GM23248 (cell line): Measurements from ENCODE around the gene ULBP2. TPM values are rescaled to one million over a fixed set of nuclear protein-coding genes. Genes with fewer than 3 reads are reported as not detected.
A peak's percentile ranks its signal among the peaks of the same experiment; 100 is the strongest.
"Not testable (repeated sequence)": the region's sequence is repeated elsewhere in the genome, so short reads cannot be mapped to it uniquely, and the experiment has no call there.

ENCODE experiments used
- DNase-seq: peaks from one replicate; pipeline ENCODE4 v3.0.0-alpha.2; 2015
- H2AFZ ChIP-seq: fragments of 200-600 bp; sonication (generic); 2 replicates; pipeline ENCODE4 v1.6.1; 2016; ENCODE audit warnings: antibody characterized with exemption
- H3F3A ChIP-seq: fragments of 200-600 bp; sonication (generic); 2 replicates; pipeline ENCODE4 v1.6.1; 2016; ENCODE audit warnings: mild to moderate bottlenecking, antibody characterized with exemption, mixed run types; ENCODE audit not compliant: insufficient read depth
- H3K27ac ChIP-seq: fragments of 200-600 bp; sonication (generic); 2 replicates; pipeline ENCODE4 v1.5.1; 2016; ENCODE audit warnings: mild to moderate bottlenecking
- H3K27me3 ChIP-seq: fragments of 200-600 bp; sonication (generic); replicated peaks from 2 replicates; pipeline ENCODE4 v1.6.1; 2016; ENCODE audit warnings: mild to moderate bottlenecking; ENCODE audit not compliant: insufficient read depth
- H3K36me3 ChIP-seq: fragments of 200-600 bp; sonication (generic); 2 replicates; pipeline ENCODE4 v1.6.1; 2016; ENCODE audit warnings: low read depth, mild to moderate bottlenecking
- H3K4me1 ChIP-seq: fragments of 200-600 bp; sonication (generic); 2 replicates; pipeline ENCODE4 v1.6.1; 2016; ENCODE audit warnings: mild to moderate bottlenecking; ENCODE audit not compliant: insufficient read depth
- H3K4me2 ChIP-seq: fragments of 200-600 bp; sonication (generic); one replicate; pipeline ENCODE4 v1.6.1; 2016; ENCODE audit warnings: mild to moderate bottlenecking; ENCODE audit not compliant: unreplicated experiment
- H3K4me3 ChIP-seq: fragments of 200-600 bp; sonication (generic); 2 replicates; pipeline ENCODE4 v1.5.1; 2016; ENCODE audit warnings: mild to moderate bottlenecking
- H3K79me2 ChIP-seq: fragments of 200-600 bp; sonication (generic); 2 replicates; pipeline ENCODE4 v1.6.1; 2016; ENCODE audit warnings: mild to moderate bottlenecking; ENCODE audit not compliant: insufficient read depth
- H3K9ac ChIP-seq: fragments of 200-600 bp; sonication (generic); 2 replicates; pipeline ENCODE4 v1.6.1; 2016; ENCODE audit warnings: mild to moderate bottlenecking
- H3K9me2 ChIP-seq: fragments of 200-600 bp; sonication (generic); 2 replicates; pipeline ENCODE4 v1.6.1; 2016; ENCODE audit warnings: mixed run types, mild to moderate bottlenecking, moderate library complexity; ENCODE audit not compliant: insufficient read depth
- H3K9me3 ChIP-seq: fragments of 200-600 bp; sonication (generic); one replicate; pipeline ENCODE4 v1.6.1; 2017; ENCODE audit warnings: low read depth
- H4K20me1 ChIP-seq: fragments of 200-600 bp; sonication (generic); 2 replicates; pipeline ENCODE4 v1.6.0; 2016; ENCODE audit not compliant: insufficient read depth
- EZH2 ChIP-seq: fragments of 200-600 bp; sonication (generic); IDR thresholded peaks from 2 replicates; pipeline ENCODE4 v1.6.1; 2018; ENCODE audit warnings: antibody characterized with exemption, mild to moderate bottlenecking; ENCODE audit not compliant: insufficient read depth, poor library complexity, severe bottlenecking
- EZH2phosphoT487 ChIP-seq: fragments of 200-600 bp; sonication (generic); IDR thresholded peaks from 2 replicates; pipeline ENCODE4 v1.6.1; 2018; ENCODE audit warnings: antibody characterized with exemption, moderate library complexity, mild to moderate bottlenecking, low read depth; ENCODE audit not compliant: insufficient read depth
- WGBS, 2 experiments: methylation state at CpG; one replicate each; pipeline ENCODE4 v1.1.6; 2015 to 2017; ENCODE audit warnings: low lambda C conversion rate in 2 of 2, low coverage in 1 of 2; ENCODE audit errors: missing lambda C conversion rate in 2 of 2; 5-methylcytosine and 5-hydroxymethylcytosine counted together
- in situ Hi-C: fragments of 300-500 bp; cut with MboI; formaldehyde crosslinking; loops from 2 replicates; pipeline ENCODE4 v1.15.0; 2020
- polyA plus RNA-seq: library from polyadenylated mRNA; unstranded; fragments of >200 nt; fragmentation: Nextera tagmentation; extraction: Ambion mirVana; gene quantifications from 2 replicates; pipeline ENCODE4 v1.2.1, GENCODE V29; 2016
- total RNA-seq: library from RNA; depleted of rRNA; stranded (reverse); fragments of >200 nt; shearing (Covaris generic); gene quantifications from 2 replicates; pipeline ENCODE4 v1.2.3, GENCODE V29; 2014

ULBP2 gene
- total and polyA plus RNA-seq, 2 experiments from 2014 or later: 23.8 to 29.5 TPM

- H3K4me3 ChIP-seq, H3K79me2 ChIP-seq, H3K4me2 ChIP-seq, H4K20me1 ChIP-seq, H3K36me3 ChIP-seq, H3F3A ChIP-seq, in situ Hi-C loops, H3K9me2 ChIP-seq, H3K27ac ChIP-seq, DNase-seq, H3K9me3 ChIP-seq, H2AFZ ChIP-seq, H3K9ac ChIP-seq, H3K4me1 ChIP-seq: not testable (repeated sequence)
- peaks cover 40% of the 10 kb centered on the region for H3K27me3 ChIP-seq
- 72 to 80% methylated on average over 4 of the region's 4 CpGs for WGBS, 2 experiments
These were observed 18.0 kb downstream of the ULBP2 start for GRCh38 chr6:149959806-149960205.

GRCh38 chr6:149960488-149960887 lies 18.7 kb downstream of the ULBP2 start:
- in situ Hi-C loops: no loop called here
- Histone ChIP-seq H4K20me1 (no peaks in the 10 kb centered on the region), H3K36me3 (no peaks in the 10 kb centered on the region), H3K4me2 (no peak overlapping the region), H3K4me3 (no peak overlapping the region), H3K27ac (no peak overlapping the region), H3K79me2 (no peaks in the 10 kb centered on the region), H3K9me2 (no peaks in the 10 kb centered on the region), H2AFZ (no peak overlapping the region), H3K27me3 (peaks cover 38% of the 10 kb centered on the region), H3K9me3 (no peaks in the 10 kb centered on the region), H3K4me1 (peaks cover 6% of the 10 kb centered on the region; the same call in 1 of the 2 replicates), H3F3A (no peaks in the 10 kb centered on the region), H3K9ac (no peak overlapping the region)
- WGBS, 2 experiments: 49 to 50% methylated on average over 6 of the region's 6 CpGs
- TF ChIP-seq EZH2: no peak
- no peak for TF ChIP-seq EZH2phosphoT487
- no peak for DNase-seq

- in situ Hi-C loops: no loop called here
- H3K27me3 ChIP-seq: peaks cover 25% of the 10 kb centered on the region
- no peak overlapping the region for H3K4me2 ChIP-seq
- H3K27ac ChIP-seq: no peak overlapping the region
- H2AFZ ChIP-seq: no peak overlapping the region
- no peak overlapping the region for H3K4me3 ChIP-seq
- H3K79me2 ChIP-seq: no peaks in the 10 kb centered on the region
- H3K36me3 ChIP-seq: no peaks in the 10 kb centered on the region
- no peak overlapping the region for H3K9ac ChIP-seq
- 60 to 62% methylated on average over 6 of the region's 6 CpGs for WGBS, 2 experiments
- DNase-seq: peak; percentile 57
- H3K4me1 ChIP-seq: peaks cover 6% of the 10 kb centered on the region; the same call in 1 of the 2 replicates
- no peak for TF ChIP-seq EZH2
- TF ChIP-seq EZH2phosphoT487: no peak
- H3K9me3 ChIP-seq: no peaks in the 10 kb centered on the region
- H3F3A ChIP-seq: no peaks in the 10 kb centered on the region
- H4K20me1 ChIP-seq: no peaks in the 10 kb centered on the region
- H3K9me2 ChIP-seq: no peaks in the 10 kb centered on the region
These were observed 20.1 kb downstream of the ULBP2 start for GRCh38 chr6:149961728-149962425.

GRCh38 chr6:149962461-149963211 lies 20.8 kb downstream of the ULBP2 start:
- in situ Hi-C loops: no loop called here
- WGBS, 2 experiments: 65 to 66% methylated on average over 7 of the region's 7 CpGs
- H3K9me3 ChIP-seq: no peaks in the 10 kb centered on the region
- H3K79me2 ChIP-seq: no peaks in the 10 kb centered on the region
- H2AFZ ChIP-seq: peak overlapping the region; percentile 85
- peaks cover 18% of the 10 kb centered on the region for H3K27me3 ChIP-seq
- no peaks in the 10 kb centered on the region for H3K36me3 ChIP-seq
- H3K4me3 ChIP-seq: peak overlapping the region; percentile 81
- TF ChIP-seq EZH2phosphoT487: no peak
- TF ChIP-seq EZH2: no peak
- 0 out of 2 replicates have a peak overlapping the region, but pooled peaks have one; percentile 75 for H3K27ac ChIP-seq
- no peaks in the 10 kb centered on the region for H3K9me2 ChIP-seq
- peak overlapping the region; percentile 88 for H3K4me2 ChIP-seq
- no peak for DNase-seq
- peaks cover 6% of the 10 kb centered on the region; the same call in 1 of the 2 replicates for H3K4me1 ChIP-seq
- H4K20me1 ChIP-seq: no peaks in the 10 kb centered on the region
- H3K9ac ChIP-seq: peak overlapping the region; percentile 86
- H3F3A ChIP-seq: no peaks in the 10 kb centered on the region
